GM23248 (cell line): ENCODE results near the gene SLFN11. TPM values are rescaled to one million over a fixed set of nuclear protein-coding genes. Genes with fewer than 3 reads are reported as not detected.

Source experiments
- DNase-seq: peaks from one replicate; pipeline ENCODE4 v3.0.0-alpha.2; 2015
- H2AFZ ChIP-seq: fragments of 200-600 bp; sonication (generic); 2 replicates; pipeline ENCODE4 v1.6.1; 2016; ENCODE audit warnings: antibody characterized with exemption
- H3F3A ChIP-seq: fragments of 200-600 bp; sonication (generic); 2 replicates; pipeline ENCODE4 v1.6.1; 2016; ENCODE audit warnings: mild to moderate bottlenecking, antibody characterized with exemption, mixed run types; ENCODE audit not compliant: insufficient read depth
- H3K27ac ChIP-seq: fragments of 200-600 bp; sonication (generic); 2 replicates; pipeline ENCODE4 v1.5.1; 2016; ENCODE audit warnings: mild to moderate bottlenecking
- H3K27me3 ChIP-seq: fragments of 200-600 bp; sonication (generic); replicated peaks from 2 replicates; pipeline ENCODE4 v1.6.1; 2016; ENCODE audit warnings: mild to moderate bottlenecking; ENCODE audit not compliant: insufficient read depth
- H3K36me3 ChIP-seq: fragments of 200-600 bp; sonication (generic); 2 replicates; pipeline ENCODE4 v1.6.1; 2016; ENCODE audit warnings: low read depth, mild to moderate bottlenecking
- H3K4me1 ChIP-seq: fragments of 200-600 bp; sonication (generic); 2 replicates; pipeline ENCODE4 v1.6.1; 2016; ENCODE audit warnings: mild to moderate bottlenecking; ENCODE audit not compliant: insufficient read depth
- H3K4me2 ChIP-seq: fragments of 200-600 bp; sonication (generic); one replicate; pipeline ENCODE4 v1.6.1; 2016; ENCODE audit warnings: mild to moderate bottlenecking; ENCODE audit not compliant: unreplicated experiment
- H3K4me3 ChIP-seq: fragments of 200-600 bp; sonication (generic); 2 replicates; pipeline ENCODE4 v1.5.1; 2016; ENCODE audit warnings: mild to moderate bottlenecking
- H3K79me2 ChIP-seq: fragments of 200-600 bp; sonication (generic); 2 replicates; pipeline ENCODE4 v1.6.1; 2016; ENCODE audit warnings: mild to moderate bottlenecking; ENCODE audit not compliant: insufficient read depth
- H3K9ac ChIP-seq: fragments of 200-600 bp; sonication (generic); 2 replicates; pipeline ENCODE4 v1.6.1; 2016; ENCODE audit warnings: mild to moderate bottlenecking
- H3K9me2 ChIP-seq: fragments of 200-600 bp; sonication (generic); 2 replicates; pipeline ENCODE4 v1.6.1; 2016; ENCODE audit warnings: mixed run types, mild to moderate bottlenecking, moderate library complexity; ENCODE audit not compliant: insufficient read depth
- H3K9me3 ChIP-seq: fragments of 200-600 bp; sonication (generic); one replicate; pipeline ENCODE4 v1.6.1; 2017; ENCODE audit warnings: low read depth
- H4K20me1 ChIP-seq: fragments of 200-600 bp; sonication (generic); 2 replicates; pipeline ENCODE4 v1.6.0; 2016; ENCODE audit not compliant: insufficient read depth
- EZH2 ChIP-seq: fragments of 200-600 bp; sonication (generic); IDR thresholded peaks from 2 replicates; pipeline ENCODE4 v1.6.1; 2018; ENCODE audit warnings: antibody characterized with exemption, mild to moderate bottlenecking; ENCODE audit not compliant: insufficient read depth, poor library complexity, severe bottlenecking
- EZH2phosphoT487 ChIP-seq: fragments of 200-600 bp; sonication (generic); IDR thresholded peaks from 2 replicates; pipeline ENCODE4 v1.6.1; 2018; ENCODE audit warnings: antibody characterized with exemption, moderate library complexity, mild to moderate bottlenecking, low read depth; ENCODE audit not compliant: insufficient read depth
- WGBS, 2 experiments: methylation state at CpG; one replicate each; pipeline ENCODE4 v1.1.6; 2015 to 2017; ENCODE audit warnings: low lambda C conversion rate in 2 of 2, low coverage in 1 of 2; ENCODE audit errors: missing lambda C conversion rate in 2 of 2; 5-methylcytosine and 5-hydroxymethylcytosine counted together
- in situ Hi-C: fragments of 300-500 bp; cut with MboI; formaldehyde crosslinking; loops from 2 replicates; pipeline ENCODE4 v1.15.0; 2020
- polyA plus RNA-seq: library from polyadenylated mRNA; unstranded; fragments of >200 nt; fragmentation: Nextera tagmentation; extraction: Ambion mirVana; gene quantifications from 2 replicates; pipeline ENCODE4 v1.2.1, GENCODE V29; 2016
- total RNA-seq: library from RNA; depleted of rRNA; stranded (reverse); fragments of >200 nt; shearing (Covaris generic); gene quantifications from 2 replicates; pipeline ENCODE4 v1.2.3, GENCODE V29; 2014

The SLFN11 gene
- total and polyA plus RNA-seq, 2 experiments from 2014 or later = 32.8 to 49.3 TPM

DNA sequence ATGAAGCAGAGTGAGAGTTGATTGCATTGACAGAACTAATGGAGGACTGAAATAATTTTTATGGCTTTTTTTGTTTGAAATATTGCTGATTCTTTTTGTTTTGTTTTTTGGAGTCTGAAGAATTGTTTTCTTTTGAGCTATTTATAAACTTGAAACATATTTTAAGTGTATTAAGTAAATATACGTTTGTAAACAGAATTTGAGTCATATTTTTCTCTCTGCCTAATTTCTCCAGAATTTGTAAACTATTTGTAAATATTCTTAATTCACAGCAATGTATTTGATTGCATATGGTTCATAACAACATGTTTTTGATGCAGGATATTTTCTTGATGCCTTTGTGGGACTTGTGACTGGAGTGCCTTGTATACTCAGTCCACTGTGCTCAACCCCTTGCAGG is 50.7 kb downstream of the SLFN11 start:
- no peaks in the 10 kb centered on the region for H3K4me1 ChIP-seq
- H4K20me1 ChIP-seq = no peaks in the 10 kb centered on the region
- H3K9ac ChIP-seq = no peak overlapping the region
- H2AFZ ChIP-seq = no peak overlapping the region
- no peak for TF ChIP-seq EZH2phosphoT487
- TF ChIP-seq EZH2 = no peak
- no peaks in the 10 kb centered on the region for H3K79me2 ChIP-seq
- in situ Hi-C loops = no loop called here
- H3K9me2 ChIP-seq = no peaks in the 10 kb centered on the region
- no peaks in the 10 kb centered on the region for H3K9me3 ChIP-seq
- H3K4me2 ChIP-seq = no peak overlapping the region
- H3K36me3 ChIP-seq = no peaks in the 10 kb centered on the region
- no peak overlapping the region for H3K4me3 ChIP-seq
- H3K27ac ChIP-seq = no peak overlapping the region
- 36 to 40% methylated on average over 1 of the region's 1 CpG for WGBS, 2 experiments
- H3K27me3 ChIP-seq = peaks cover 40% of the 10 kb centered on the region; the same call in 1 of the 2 replicates
- DNase-seq = no peak
- H3F3A ChIP-seq = no peaks in the 10 kb centered on the region

DNA sequence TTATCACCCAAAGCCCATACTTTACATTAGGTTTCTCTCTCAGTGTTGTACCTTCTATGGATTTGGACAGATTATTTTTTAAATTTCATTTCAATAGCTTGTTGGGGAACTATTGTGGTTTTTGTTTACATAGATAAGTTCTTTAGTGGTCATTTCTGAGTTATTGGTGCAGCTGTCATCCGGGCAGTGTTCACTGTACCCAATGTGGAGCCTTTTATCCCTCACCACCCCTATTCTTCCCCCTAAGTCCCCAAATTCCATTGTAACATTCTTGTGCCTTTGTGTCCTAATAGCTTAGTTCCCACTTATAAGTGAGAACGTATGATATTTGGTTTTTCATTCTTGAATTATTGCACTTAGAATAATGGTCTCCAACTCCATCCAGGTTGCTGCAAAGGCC is 57.5 kb downstream of the SLFN11 start:
- Histone ChIP-seq H3K9me2 (no peaks in the 10 kb centered on the region), H2AFZ (no peak overlapping the region), H3K27me3 (peaks cover 12% of the 10 kb centered on the region; the same call in 1 of the 2 replicates), H3K79me2 (no peaks in the 10 kb centered on the region), H3K9me3 (no peaks in the 10 kb centered on the region), H3K4me2 (no peak overlapping the region), H3F3A (peaks cover 7% of the 10 kb centered on the region), H3K9ac (no peak overlapping the region), H3K27ac (no peak overlapping the region), H4K20me1 (no peaks in the 10 kb centered on the region), H3K4me1 (peaks cover 15% of the 10 kb centered on the region), H3K36me3 (no peaks in the 10 kb centered on the region), H3K4me3 (no peak overlapping the region)
- TF ChIP-seq EZH2 = no peak
- TF ChIP-seq EZH2phosphoT487 = no peak
- DNase-seq = no peak
- 96 to 98% methylated on average over 2 of the region's 2 CpGs for WGBS, 2 experiments
- in situ Hi-C loops = no loop called here

GRCh38 chr17:35315283-35315682 is 58.1 kb downstream of the SLFN11 start:
- Histone ChIP-seq H3F3A (peaks cover 7% of the 10 kb centered on the region), H2AFZ (peak overlapping the region; percentile 28; the same call in 1 of the 2 replicates), H3K27me3 (peaks cover 12% of the 10 kb centered on the region; the same call in 1 of the 2 replicates), H3K27ac (peak overlapping the region; percentile 43; the same call in 1 of the 2 replicates), H3K4me1 (peaks cover 15% of the 10 kb centered on the region), H3K9ac (peak overlapping the region; percentile 23; the same call in 1 of the 2 replicates), H3K79me2 (no peaks in the 10 kb centered on the region), H3K9me2 (no peaks in the 10 kb centered on the region), H4K20me1 (no peaks in the 10 kb centered on the region), H3K9me3 (no peaks in the 10 kb centered on the region), H3K4me3 (no peak overlapping the region), H3K4me2 (peak overlapping the region; percentile 26), H3K36me3 (no peaks in the 10 kb centered on the region)
- DNase-seq = peak; percentile 94
- WGBS, 2 experiments = 0 to 2% methylated on average over 5 of the region's 5 CpGs
- TF ChIP-seq EZH2phosphoT487 (no peak), EZH2 (no peak)
- in situ Hi-C loops = no loop called here

GRCh38 chr17:35314415-35315216 is 58.8 kb downstream of the SLFN11 start:
- Histone ChIP-seq H3K9me2 (no peaks in the 10 kb centered on the region), H3K27ac (peak overlapping the region; percentile 43; the same call in 1 of the 2 replicates), H3F3A (peaks cover 7% of the 10 kb centered on the region), H3K79me2 (no peaks in the 10 kb centered on the region), H3K4me2 (peak overlapping the region; percentile 26), H4K20me1 (no peaks in the 10 kb centered on the region), H3K36me3 (no peaks in the 10 kb centered on the region), H3K4me3 (no peak overlapping the region), H3K4me1 (peaks cover 15% of the 10 kb centered on the region), H3K27me3 (peaks cover 7% of the 10 kb centered on the region; the same call in 1 of the 2 replicates), H3K9ac (peak overlapping the region; percentile 23; the same call in 1 of the 2 replicates), H3K9me3 (no peaks in the 10 kb centered on the region), H2AFZ (peak overlapping the region; percentile 28; the same call in 1 of the 2 replicates)
- in situ Hi-C loops = loop anchor here (5.0 kb wide), 1 partner anchor 223 kb away; the partner anchor contains the start of gene SLFN12L
- WGBS, 2 experiments = 83 to 86% methylated on average over 9 of the region's 9 CpGs
- TF ChIP-seq EZH2 (no peak), EZH2phosphoT487 (no peak)
- DNase-seq = peak; percentile 51
